Heart right ventricle (tissue), 16 donors: Measurements from ENCODE around the gene SSBP3. TPM values are rescaled to one million over a fixed set of nuclear protein-coding genes. Genes with fewer than 3 reads are reported as not detected.
A peak's percentile ranks its signal among the peaks of the same experiment; 100 is the strongest.

Experiments
- ATAC-seq, 8 donors: fragments of 200-7000 bp; cut with Tn5 transposase; one replicate each; pipeline ENCODE4 v1.9.1; 2020; ENCODE audit warnings: mild to moderate bottlenecking in 8 of 8, moderate library complexity in 8 of 8, moderate number of reproducible peaks in 1 of 8
- DNase-seq, 2 donors: peaks; one replicate each; pipeline ENCODE4 v3.0.0-alpha.2; 2020
- H3K27ac ChIP-seq, 10 donors: fragments of 200-600 bp; sonication (generic) in 2 of 10; one replicate each; pipeline versions ENCODE4 v1.5.0 to v1.8.0; 2020 to 2022; ENCODE audit warnings: mild to moderate bottlenecking in 3 of 10
- H3K27me3 ChIP-seq, 7 donors: fragments of 200-600 bp; one replicate each; pipeline ENCODE4 v1.8.0; 2021 to 2022; ENCODE audit warnings: mild to moderate bottlenecking in 2 of 7
- H3K36me3 ChIP-seq, 9 donors: fragments of 200-600 bp; sonication (generic) in 1 of 9; one replicate each; pipeline versions ENCODE4 v1.5.0 to v1.8.0; 2020 to 2022; ENCODE audit warnings: mild to moderate bottlenecking in 2 of 9
- H3K4me1 ChIP-seq, 9 donors: fragments of 200-600 bp; sonication (generic) in 1 of 9; one replicate each; pipeline versions ENCODE4 v1.5.0 to v1.8.0; 2020 to 2022; ENCODE audit warnings: mild to moderate bottlenecking in 4 of 9
- H3K4me3 ChIP-seq, 10 donors: fragments of 200-600 bp; sonication (generic) in 2 of 10; one replicate each; pipeline versions ENCODE4 v1.5.0 to v1.8.0; 2020 to 2022; ENCODE audit warnings: mild to moderate bottlenecking in 7 of 10, moderate library complexity in 2 of 10
- H3K9me3 ChIP-seq, 11 donors: fragments of 200-600 bp in 10 of 11; sonication (generic) in 2 of 11; one replicate each; pipeline versions ENCODE4 v1.5.0 to v1.8.0; 2013 to 2022; ENCODE audit warnings: mild to moderate bottlenecking in 2 of 11, control low read depth in 1 of 11, moderate library complexity in 1 of 11
- CTCF ChIP-seq, 9 donors: fragments of 200-600 bp; sonication (generic) in 2 of 9; IDR thresholded peaks; one replicate each; pipeline versions ENCODE4 v1.5.0 to v1.8.0; 2021 to 2022; ENCODE audit warnings: antibody characterized with exemption in 9 of 9, mild to moderate bottlenecking in 5 of 9, moderate library complexity in 1 of 9
- WGBS, 2 donors: extraction: QIAGEN DNeasy Blood & Tissue Kit; methylation state at CpG; one replicate each; pipeline ENCODE4 v1.1.7; 2013; ENCODE audit warnings: inconsistent platforms in 1 of 2; 5-methylcytosine and 5-hydroxymethylcytosine counted together
- intact Hi-C, 10 donors: fragments of 100-400 bp; cut with DNase I; formaldehyde crosslinking; loops; one replicate each; pipeline versions ENCODE4 v1.11.1 to v1.14.2; 2022
- polyA plus RNA-seq, 2 donors: library from polyadenylated mRNA; stranded (reverse); fragments of 200-250 nt; gene quantifications; one replicate each; pipeline ENCODE4 v1.2.3, GENCODE V29; 2013
- total RNA-seq, 10 donors: library from RNA; stranded (reverse); fragmentation: NEBNext Ultra II Directional in 3 of 10; extraction: Animal tissue kit (Norgen Biotek cat#: 25700) in 3 of 10; gene quantifications; one replicate each; pipeline versions ENCODE4 v1.2.1 to v1.2.4, GENCODE V29; 2021 to 2023
- donor health status: Arrhythmogenic right ventricular cardiomyopathy.
- donor health status: ischemic (EF 13 %, LVEDD 7.1; RV severe dilation, severe dysfunction).
- donor health status: healthy with polysubstance abuse.
- donor health status: DM: no; HTN: yes; CAD: no.
- donor health status: DM: no; HTN: no; CAD: no.
- donor health status: ischemic (EF 25% LVEDD 6.9; RV normal size, moderate dysfunction).
- donor health status: ischemic (EF 25% LVEDD 5.7; RV mildly dilated, moderate dysfunction).
- donor health status: healthy.
- donor health status: DM: yes; HTN: yes; CAD: no.
- donor health status: Ischemic cardiomyopathy.
- donor health status: ischemic (EF 35%, LVEDD 5.7; RV mildly dilated, moderate dysfunction).
- donor health status: nonischemic (EF 11% LVEDD 7.7; RV severe dilation, severe dysfunction).
- donor health status: DM: yes; HTN: yes; CAD: no.
- donor health status: PGD.
- donor health status: ischemic (EF 29% LVEDD 5.4; RV normal size, mild dysfunction).
- donor health status: nonischemic (EF 23%, LVEDD 6.1; RV moderate dilation, normal function).

The SSBP3 gene
- total and polyA plus RNA-seq, 12 donors = 17.6 to 71.9 (median 52.8) TPM

GRCh38 chr1:54230507-54231339 lies 175.5 kb downstream of the SSBP3 start:
- no peak for TF ChIP-seq CTCF (IDR thresholded peaks at IDR 0.05)
- DNase-seq = no peak
- Histone ChIP-seq H3K4me3 (no peak overlapping the region), H3K36me3 (peaks cover 0 to 33% (median 0%) of the 10 kb centered on the region in 9 donors), H3K4me1 (peaks cover 0 to 40% (median 8%) of the 10 kb centered on the region in 9 donors), H3K9me3 (no peaks in the 10 kb centered on the region), H3K27me3 (no peaks in the 10 kb centered on the region), H3K27ac (no peak overlapping the region)
- ATAC-seq = no peak
- WGBS, 2 donors = 82 to 85% methylated on average over 15 of the region's 15 CpGs
- intact Hi-C loops = no loop called here

GRCh38 chr1:54229281-54229891 lies 176.8 kb downstream of the SSBP3 start:
- no peaks in the 10 kb centered on the region for H3K27me3 ChIP-seq
- H3K9me3 ChIP-seq = no peaks in the 10 kb centered on the region
- peak overlapping the region in 1 of 10 donors; percentile 44 for H3K27ac ChIP-seq
- ATAC-seq (peak; percentile 30 to 68 (median 40)), DNase-seq (no peak)
- H3K4me1 ChIP-seq = peaks cover 0 to 40% (median 8%) of the 10 kb centered on the region in 9 donors
- intact Hi-C loops = no loop called here
- H3K36me3 ChIP-seq = peaks cover 0 to 44% (median 0%) of the 10 kb centered on the region in 9 donors
- 48 to 54% methylated on average over 11 of the region's 11 CpGs for WGBS, 2 donors
- no peak for TF ChIP-seq CTCF (IDR thresholded peaks at IDR 0.05)
- no peak overlapping the region for H3K4me3 ChIP-seq

GRCh38 chr1:54228638-54229079 lies 177.5 kb downstream of the SSBP3 start:
- H3K4me3 ChIP-seq = no peak overlapping the region
- DNase-seq (no peak), ATAC-seq (peak in 6 of 8 donors; percentile 7 to 56 (median 14))
- intact Hi-C loops = no loop called here
- H3K27ac ChIP-seq = peak overlapping the region in 1 of 10 donors; percentile 44
- WGBS, 2 donors = 91% methylated on average over 13 of the region's 13 CpGs
- H3K9me3 ChIP-seq = no peaks in the 10 kb centered on the region
- peaks cover 0 to 40% (median 8%) of the 10 kb centered on the region in 9 donors for H3K4me1 ChIP-seq
- no peak for TF ChIP-seq CTCF (IDR thresholded peaks at IDR 0.05)
- peaks cover 0 to 51% (median 0%) of the 10 kb centered on the region in 9 donors for H3K36me3 ChIP-seq
- no peaks in the 10 kb centered on the region for H3K27me3 ChIP-seq

- Histone ChIP-seq H3K4me1 (peaks cover 0 to 40% (median 8%) of the 10 kb centered on the region in 9 donors), H3K27ac (no peak overlapping the region), H3K27me3 (no peaks in the 10 kb centered on the region), H3K9me3 (no peaks in the 10 kb centered on the region), H3K4me3 (no peak overlapping the region), H3K36me3 (peaks cover 0 to 51% (median 0%) of the 10 kb centered on the region in 9 donors)
- no peak for TF ChIP-seq CTCF (IDR thresholded peaks at IDR 0.05)
- ATAC-seq (no peak), DNase-seq (no peak)
- intact Hi-C loops = no loop called here
- 66 to 69% methylated on average over 17 of the region's 17 CpGs for WGBS, 2 donors
Measured at GRCh38 chr1:54227891-54228310, 178.3 kb downstream of the SSBP3 start.
